Activated CD8-positive, alpha-beta T cell treated with anti-CD3 and anti-CD28 coated beads, Interleukin-2, amount 10 ng/mL, durations not matched to agents 7 days and 5 days (primary cell): Measurements from ENCODE around the gene CYP21A2. TPM values are rescaled to one million over a fixed set of nuclear protein-coding genes. Genes with fewer than 3 reads are reported as not detected.
A peak's percentile ranks its signal among the peaks of the same experiment; 100 is the strongest.
"Not testable (repeated sequence)": the region's sequence is repeated elsewhere in the genome, so short reads cannot be mapped to it uniquely, and the experiment has no call there.

Experiments used
- ATAC-seq: fragments of 150-1000 bp; cut with Tn5 transposase; one replicate; pipeline ENCODE4 v1.10.0; 2021; ENCODE audit warnings: moderate library complexity
- CTCF ChIA-PET: fragments of 350-600 bp; sonication (Branson Sonifier 250); formaldehyde crosslinking; loops from one replicate; lab custom pipeline; 2021; ENCODE audit warnings: antibody characterized with exemption; lab: Charles Lee
- POLR2A ChIA-PET: fragments of 350-600 bp; sonication (Branson Sonifier 250); formaldehyde crosslinking; loops from one replicate; lab custom pipeline; 2021; ENCODE audit warnings: antibody characterized with exemption; lab: Charles Lee
- DNase-seq: peaks from one replicate; pipeline ENCODE4 v3.0.0-alpha.2; 2020
- H3K27ac Mint-ChIP-seq: one replicate; pipeline ENCODE4 v1.8.0; 2021; ENCODE audit warnings: mild to moderate bottlenecking, mixed read lengths
- H3K27me3 Mint-ChIP-seq: one replicate; pipeline ENCODE4 v1.8.0; 2021; ENCODE audit warnings: low read depth, mixed read lengths
- H3K36me3 Mint-ChIP-seq: one replicate; pipeline ENCODE4 v1.8.0; 2021; ENCODE audit warnings: low read depth, mixed read lengths
- H3K4me1 Mint-ChIP-seq: one replicate; pipeline ENCODE4 v1.8.0; 2021; ENCODE audit warnings: low read depth, mixed read lengths
- H3K4me3 Mint-ChIP-seq: one replicate; pipeline ENCODE4 v1.8.0; 2021; ENCODE audit warnings: mild to moderate bottlenecking, mixed read lengths
- H3K9me3 Mint-ChIP-seq: one replicate; pipeline ENCODE4 v1.8.0; 2022; ENCODE audit warnings: mixed read lengths; ENCODE audit not compliant: insufficient read depth
- total RNA-seq, 2 experiments: library from RNA; stranded (reverse); gene quantifications; one replicate each; pipeline ENCODE4 v1.2.3, GENCODE V29; 2021

The CYP21A2 gene
- total RNA-seq, 2 experiments from 2014 or later: not detected

DNA sequence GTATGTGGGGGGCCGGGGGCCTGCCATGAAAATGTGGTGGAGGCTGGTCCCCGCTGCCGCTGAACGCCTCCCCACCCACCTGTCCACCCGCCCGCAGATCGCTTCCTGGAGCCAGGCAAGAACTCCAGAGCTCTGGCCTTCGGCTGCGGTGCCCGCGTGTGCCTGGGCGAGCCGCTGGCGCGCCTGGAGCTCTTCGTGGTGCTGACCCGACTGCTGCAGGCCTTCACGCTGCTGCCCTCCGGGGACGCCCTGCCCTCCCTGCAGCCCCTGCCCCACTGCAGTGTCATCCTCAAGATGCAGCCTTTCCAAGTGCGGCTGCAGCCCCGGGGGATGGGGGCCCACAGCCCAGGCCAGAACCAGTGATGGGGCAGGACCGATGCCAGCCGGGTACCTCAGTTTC lies 30.2 kb upstream of the CYP21A2 start:
- H3K4me1 Mint-ChIP-seq: peaks cover 11% of the 10 kb centered on the region
- ATAC-seq, POLR2A ChIA-PET: not testable (repeated sequence)

GRCh38 chr6:32008616-32009015 lies 29.6 kb upstream of the CYP21A2 start:
- ATAC-seq, H3K9me3 Mint-ChIP-seq, H3K27ac Mint-ChIP-seq, CTCF ChIA-PET, DNase-seq, POLR2A ChIA-PET, H3K27me3 Mint-ChIP-seq, H3K4me3 Mint-ChIP-seq, H3K36me3 Mint-ChIP-seq: not testable (repeated sequence)
- H3K4me1 Mint-ChIP-seq: peaks cover 11% of the 10 kb centered on the region

More for the DNA sequence above, 30.2 kb upstream of the CYP21A2 start:
- H3K36me3 Mint-ChIP-seq, H3K4me3 Mint-ChIP-seq, DNase-seq, CTCF ChIA-PET, H3K9me3 Mint-ChIP-seq, H3K27ac Mint-ChIP-seq, H3K27me3 Mint-ChIP-seq: not testable (repeated sequence)

DNA sequence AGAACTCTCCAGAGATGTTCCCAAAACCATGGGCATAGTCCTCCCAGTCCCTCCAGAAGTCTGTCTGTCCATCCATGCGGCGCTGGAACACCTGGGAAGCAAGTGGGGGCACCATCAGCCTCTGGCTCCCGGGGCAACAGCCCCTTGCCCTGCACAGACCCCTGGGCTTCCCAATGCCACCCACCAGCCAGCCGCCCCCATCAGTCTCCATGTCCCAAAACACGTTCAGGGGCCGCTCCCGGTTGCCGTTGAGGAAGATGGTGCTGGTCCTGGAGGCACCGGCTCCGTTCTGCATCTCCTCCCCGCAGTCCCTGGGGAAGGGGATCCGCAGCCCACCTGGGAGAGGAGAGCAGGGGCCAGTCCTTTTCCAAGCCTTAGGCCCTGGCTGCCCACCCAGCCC lies 28.7 kb upstream of the CYP21A2 start:
- ATAC-seq, POLR2A ChIA-PET, H3K27me3 Mint-ChIP-seq: not testable (repeated sequence)

DNA sequence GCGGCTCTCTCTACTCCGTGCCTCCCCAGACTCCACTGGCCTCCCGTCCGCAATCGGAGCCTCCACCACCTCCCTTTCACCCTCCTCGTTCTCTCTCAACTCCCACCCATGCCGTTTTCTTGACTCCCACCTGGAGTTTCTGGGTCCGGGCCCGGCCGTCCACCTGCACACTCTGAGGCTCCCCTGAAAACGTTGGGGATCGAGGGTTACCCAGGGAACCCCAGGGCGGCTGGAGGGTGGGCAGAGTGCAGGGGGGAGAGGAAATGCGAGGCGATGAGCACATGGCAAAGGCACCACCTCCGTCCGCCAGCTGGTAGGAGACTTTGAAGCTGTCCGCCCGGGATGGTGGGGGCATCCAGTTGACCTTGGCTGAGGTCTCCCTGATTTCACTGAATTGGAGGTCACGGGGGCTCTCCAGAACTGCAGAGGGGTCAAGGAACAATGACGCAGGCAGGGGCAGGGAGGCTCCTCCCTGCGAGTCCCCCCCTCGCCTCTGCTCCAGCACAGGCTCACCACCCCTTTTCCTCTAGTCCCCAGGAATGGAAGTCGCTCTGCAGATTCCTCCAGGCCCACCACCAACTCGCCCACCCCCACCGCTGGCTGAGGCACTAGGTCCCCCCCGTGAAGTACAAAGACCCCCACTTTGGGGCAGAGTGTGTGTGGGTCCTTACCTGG lies 27.2 kb upstream of the CYP21A2 start:
- H3K27me3 Mint-ChIP-seq, H3K4me3 Mint-ChIP-seq, H3K27ac Mint-ChIP-seq, H3K4me1 Mint-ChIP-seq, H3K36me3 Mint-ChIP-seq, CTCF ChIA-PET, H3K9me3 Mint-ChIP-seq, ATAC-seq, POLR2A ChIA-PET, DNase-seq: not testable (repeated sequence)

More for the DNA sequence above, 28.7 kb upstream of the CYP21A2 start:
- DNase-seq, H3K4me1 Mint-ChIP-seq, H3K27ac Mint-ChIP-seq, CTCF ChIA-PET, H3K9me3 Mint-ChIP-seq, H3K4me3 Mint-ChIP-seq, H3K36me3 Mint-ChIP-seq: not testable (repeated sequence)

DNA sequence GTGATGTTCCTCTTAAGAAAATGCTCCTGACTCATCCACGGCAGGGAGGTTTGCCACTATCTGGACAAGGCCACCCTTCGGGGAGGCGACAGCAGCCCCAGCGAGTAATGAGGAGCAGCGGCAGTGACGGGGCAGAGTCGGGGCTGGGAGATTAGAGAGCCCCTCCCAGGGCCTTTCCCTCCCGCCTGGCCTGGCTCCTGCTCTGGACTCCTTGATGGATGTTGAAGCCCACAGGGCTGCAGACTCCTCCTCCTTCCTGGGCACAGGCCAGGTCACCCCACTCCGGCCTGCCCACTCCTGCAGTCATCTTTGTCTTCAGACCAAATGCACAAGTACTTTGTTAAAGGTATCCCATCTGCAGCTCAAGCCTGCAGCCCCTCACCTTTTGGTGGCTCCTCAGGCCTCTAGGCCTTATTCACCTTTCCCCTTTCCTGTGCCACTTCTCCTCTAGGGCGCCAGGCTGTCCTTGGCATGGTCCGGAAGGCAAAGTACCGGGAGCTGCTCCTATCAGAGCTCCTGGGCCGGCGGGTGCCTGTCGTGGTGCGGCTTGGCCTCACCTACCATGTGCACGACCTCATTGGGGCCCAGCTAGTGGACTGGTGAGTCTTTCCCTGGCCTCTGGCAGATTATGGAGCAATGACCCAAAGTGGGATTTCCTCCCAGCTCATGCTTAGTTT lies 25.1 kb upstream of the CYP21A2 start:
- H3K27me3 Mint-ChIP-seq, H3K9me3 Mint-ChIP-seq, ATAC-seq, POLR2A ChIA-PET, CTCF ChIA-PET, H3K36me3 Mint-ChIP-seq, DNase-seq, H3K4me3 Mint-ChIP-seq, H3K4me1 Mint-ChIP-seq: not testable (repeated sequence)
- H3K27ac Mint-ChIP-seq: peak overlapping the region; percentile 34

DNA sequence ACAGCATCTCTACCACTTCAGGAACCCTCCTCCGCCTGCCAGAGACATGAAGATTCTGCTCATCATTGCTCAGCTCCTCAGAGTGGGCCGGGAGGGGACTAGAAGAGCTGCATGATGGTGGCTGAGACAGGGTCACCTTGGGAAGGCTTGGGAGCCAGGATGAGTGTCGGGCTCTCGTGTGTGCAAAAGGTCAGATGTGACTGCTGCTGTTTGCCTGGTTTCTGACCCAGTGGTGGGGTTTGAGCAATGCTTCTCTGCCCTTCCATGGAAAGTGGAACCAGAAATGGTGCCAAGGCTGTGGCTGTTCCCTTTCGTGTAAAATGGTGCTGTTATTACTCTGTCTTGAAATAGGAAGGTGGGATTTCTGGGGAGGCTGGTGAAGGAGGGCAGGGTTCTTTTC lies 24.5 kb upstream of the CYP21A2 start:
- CTCF ChIA-PET, H3K4me3 Mint-ChIP-seq, POLR2A ChIA-PET: not testable (repeated sequence)

GRCh38 chr6:32014547-32014946 lies 23.7 kb upstream of the CYP21A2 start, which contains the start of gene C4B:
TSS of gene C4B (plus strand) at chr6:32014795. CDS start at chr6:32014846, 51 bp downstream.
- ATAC-seq, DNase-seq, POLR2A ChIA-PET: not testable (repeated sequence)

More for the DNA sequence above, 24.5 kb upstream of the CYP21A2 start:
- not testable (repeated sequence) for H3K9me3 Mint-ChIP-seq, ATAC-seq, H3K4me1 Mint-ChIP-seq, H3K27ac Mint-ChIP-seq, DNase-seq, H3K27me3 Mint-ChIP-seq, H3K36me3 Mint-ChIP-seq

DNA sequence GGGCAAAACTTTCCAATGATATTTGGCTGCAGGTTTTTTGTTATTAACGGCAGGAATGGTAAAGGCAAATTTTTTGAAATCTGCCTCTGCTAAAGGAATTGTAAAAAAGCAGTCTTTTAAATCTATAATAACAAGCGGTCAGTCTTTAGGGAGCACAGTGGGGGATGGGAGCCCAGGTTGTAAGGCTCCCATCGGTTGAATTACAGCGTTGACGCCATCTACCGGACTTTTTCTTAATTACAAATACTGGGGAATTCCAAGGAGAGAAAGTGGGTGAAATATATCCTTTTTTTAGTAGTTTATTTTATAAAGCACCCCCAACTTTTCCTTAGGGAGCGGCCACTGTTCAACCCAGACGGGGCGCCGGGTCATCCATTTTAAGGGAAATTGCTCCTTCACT lies 16.1 kb upstream of the CYP21A2 start:
- POLR2A ChIA-PET, CTCF ChIA-PET, H3K4me1 Mint-ChIP-seq, H3K27me3 Mint-ChIP-seq, ATAC-seq, H3K9me3 Mint-ChIP-seq, H3K27ac Mint-ChIP-seq, H3K36me3 Mint-ChIP-seq, DNase-seq, H3K4me3 Mint-ChIP-seq: not testable (repeated sequence)

More at GRCh38 chr6:32014547-32014946, 23.7 kb upstream of the CYP21A2 start, which contains the start of gene C4B:
- H3K36me3 Mint-ChIP-seq, H3K9me3 Mint-ChIP-seq, H3K27me3 Mint-ChIP-seq, H3K4me3 Mint-ChIP-seq, H3K27ac Mint-ChIP-seq, H3K4me1 Mint-ChIP-seq, CTCF ChIA-PET: not testable (repeated sequence)

GRCh38 chr6:32028631-32029030 lies 9.6 kb upstream of the CYP21A2 start:
- DNase-seq, H3K27ac Mint-ChIP-seq, ATAC-seq, H3K4me1 Mint-ChIP-seq, H3K9me3 Mint-ChIP-seq, H3K4me3 Mint-ChIP-seq, POLR2A ChIA-PET, H3K27me3 Mint-ChIP-seq, CTCF ChIA-PET, H3K36me3 Mint-ChIP-seq: not testable (repeated sequence)

- H3K9me3 Mint-ChIP-seq, POLR2A ChIA-PET, H3K4me1 Mint-ChIP-seq, ATAC-seq, H3K27me3 Mint-ChIP-seq, H3K4me3 Mint-ChIP-seq, H3K36me3 Mint-ChIP-seq, CTCF ChIA-PET, DNase-seq, H3K27ac Mint-ChIP-seq: not testable (repeated sequence)
Measured at GRCh38 chr6:32029553-32029952, 8.7 kb upstream of the CYP21A2 start.

DNA sequence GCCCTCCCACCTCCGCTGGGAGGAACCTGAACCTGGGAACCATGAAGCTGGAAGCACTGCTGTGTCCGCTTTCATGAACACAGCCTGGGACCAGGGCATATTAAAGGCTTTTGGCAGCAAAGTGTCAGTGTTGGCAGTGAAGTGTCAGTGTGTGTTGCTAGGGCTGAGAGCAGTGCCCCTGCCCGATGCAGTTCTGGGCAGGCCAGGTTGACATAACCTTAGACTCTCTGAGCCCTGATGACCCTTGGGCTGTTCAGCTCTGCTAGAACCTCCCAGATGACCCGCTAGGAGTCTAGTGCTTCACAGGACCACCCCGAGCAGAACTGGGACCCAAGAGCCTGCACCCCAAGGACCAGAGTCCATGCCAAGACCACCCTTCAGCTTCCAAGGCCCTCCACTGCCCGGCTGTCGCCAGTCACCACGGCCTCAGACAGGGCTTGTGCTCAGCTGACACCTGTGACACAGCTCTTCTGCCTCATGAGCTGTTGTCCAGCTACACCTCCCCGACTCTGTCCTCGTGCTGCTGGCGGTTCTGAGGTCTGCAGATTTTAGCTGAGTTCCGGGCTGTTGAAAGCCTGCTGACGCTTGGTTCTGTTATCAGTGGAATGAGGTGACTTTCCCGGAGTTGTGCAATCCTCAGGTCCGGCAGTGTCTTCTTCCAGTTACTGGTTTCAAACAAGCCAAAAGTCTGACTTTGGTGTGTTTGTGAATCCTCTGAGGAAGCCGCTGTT lies 2.8 kb upstream of the CYP21A2 start:
- H3K9me3 Mint-ChIP-seq, CTCF ChIA-PET, DNase-seq, POLR2A ChIA-PET, H3K27ac Mint-ChIP-seq, H3K36me3 Mint-ChIP-seq, H3K4me3 Mint-ChIP-seq, H3K27me3 Mint-ChIP-seq, ATAC-seq, H3K4me1 Mint-ChIP-seq: not testable (repeated sequence)

- H3K27me3 Mint-ChIP-seq, H3K9me3 Mint-ChIP-seq, H3K4me3 Mint-ChIP-seq, H3K36me3 Mint-ChIP-seq, H3K27ac Mint-ChIP-seq, H3K4me1 Mint-ChIP-seq, POLR2A ChIA-PET, DNase-seq, ATAC-seq, CTCF ChIA-PET: not testable (repeated sequence)
Measured at GRCh38 chr6:32037136-32037535, 1.1 kb upstream of the CYP21A2 start.
